ENCODE results near the gene SLC38A8. TPM values are rescaled to one million over a fixed set of nuclear protein-coding genes. Genes with fewer than 3 reads are reported as not detected.

The SLC38A8 gene
- not detected for total RNA-seq

GRCh38 chr16:84042308-84042878 lies at the start of gene SLC38A8:
SLC38A8 (minus strand) TSS chr16:84042795; CDS start chr16:84042157, 638 bp downstream.
- peaks cover 7% of the 10 kb centered on the region for H3K4me1 Mint-ChIP-seq

GRCh38 chr16:84091460-84091859 lies 48.9 kb upstream of the SLC38A8 start:
- Mint-ChIP-seq H3K27ac (no peak overlapping the region), H3K36me3 (ENCODE audit: low read depth) (peaks cover 99% of the 10 kb centered on the region), H3K4me3 (no peak overlapping the region), H3K27me3 (no peaks in the 10 kb centered on the region), H3K9me3 (no peaks in the 10 kb centered on the region), H3K4me1 (peaks cover 19% of the 10 kb centered on the region)
- ATAC-seq (replicated peaks), result no peak

More at GRCh38 chr16:84042308-84042878, at the start of gene SLC38A8:
- Mint-ChIP-seq H3K9me3 (no peaks in the 10 kb centered on the region), H3K36me3 (ENCODE audit: low read depth) (no peaks in the 10 kb centered on the region), H3K4me3 (no peak within 1 kb of the TSS), H3K27ac (no peak within 1 kb of the TSS), H3K27me3 (no peaks in the 10 kb centered on the region)
- ATAC-seq (replicated peaks), result no peak

DNA sequence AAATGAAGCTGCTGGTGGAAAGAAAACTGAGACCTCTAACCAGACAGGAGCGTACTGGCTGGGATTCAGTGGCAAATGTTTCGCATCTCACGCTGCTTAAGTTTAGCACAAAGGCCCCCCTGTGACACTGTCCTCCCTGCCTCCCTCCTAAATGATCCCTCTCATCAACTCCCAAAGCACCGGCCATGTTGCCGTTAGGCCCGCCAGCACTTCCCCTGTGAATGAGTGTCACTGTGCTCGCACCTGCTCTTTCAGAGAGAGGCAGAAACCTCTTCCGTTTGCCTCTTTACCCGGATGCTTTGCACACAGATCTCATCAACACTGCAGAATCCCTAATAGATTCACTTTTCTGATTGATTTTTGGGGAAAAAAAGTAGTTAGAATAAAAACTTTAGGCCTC lies 47.6 kb upstream of the SLC38A8 start:
- H3K27me3 Mint-ChIP-seq, result no peaks in the 10 kb centered on the region
- ATAC-seq (replicated peaks), result no peak
- H3K27ac Mint-ChIP-seq, result no peak overlapping the region
- H3K4me1 Mint-ChIP-seq, result peaks cover 25% of the 10 kb centered on the region
- no peaks in the 10 kb centered on the region for H3K9me3 Mint-ChIP-seq
- H3K36me3 Mint-ChIP-seq (ENCODE audit: low read depth), result peaks cover 95% of the 10 kb centered on the region
- no peak overlapping the region for H3K4me3 Mint-ChIP-seq

GRCh38 chr16:84088695-84089395 lies 46.2 kb upstream of the SLC38A8 start:
- H3K27ac Mint-ChIP-seq, result peak overlapping the region; percentile 77
- peak; percentile 76 for ATAC-seq (replicated peaks)
- peaks cover 95% of the 10 kb centered on the region for H3K36me3 Mint-ChIP-seq (ENCODE audit: low read depth)
- peak overlapping the region; percentile 38 for H3K4me3 Mint-ChIP-seq
- H3K9me3 Mint-ChIP-seq, result no peaks in the 10 kb centered on the region
- H3K27me3 Mint-ChIP-seq, result no peaks in the 10 kb centered on the region
- peaks cover 29% of the 10 kb centered on the region for H3K4me1 Mint-ChIP-seq

- peaks cover 92% of the 10 kb centered on the region for H3K36me3 Mint-ChIP-seq (ENCODE audit: low read depth)
- no peak overlapping the region for H3K4me3 Mint-ChIP-seq
- H3K4me1 Mint-ChIP-seq, result peaks cover 29% of the 10 kb centered on the region
- H3K27me3 Mint-ChIP-seq, result no peaks in the 10 kb centered on the region
- H3K27ac Mint-ChIP-seq, result peak overlapping the region; percentile 1
- peak; percentile 56 for ATAC-seq (replicated peaks)
- H3K9me3 Mint-ChIP-seq, result no peaks in the 10 kb centered on the region
Measured at GRCh38 chr16:84087466-84088151, 45.0 kb upstream of the SLC38A8 start.

DNA sequence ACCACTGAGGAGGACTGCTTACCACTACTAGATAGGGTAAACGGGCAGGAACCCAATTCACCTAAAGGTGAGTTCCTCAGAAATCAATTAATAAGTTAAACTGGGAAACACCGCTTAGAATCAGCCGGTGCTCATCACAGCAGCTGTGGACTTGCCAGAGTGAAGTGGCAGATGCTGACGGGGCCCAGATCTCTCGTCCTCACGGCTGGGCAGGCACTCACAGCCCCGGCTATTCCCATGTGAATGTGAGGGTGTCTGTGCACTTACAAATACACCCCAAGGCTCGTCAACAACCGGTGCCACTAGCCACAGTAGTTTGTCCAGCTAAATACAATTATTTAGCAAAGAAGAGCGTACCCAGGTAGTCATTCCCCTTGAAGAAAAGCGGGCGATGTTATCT lies 44.4 kb upstream of the SLC38A8 start:
- H3K27ac Mint-ChIP-seq, result no peak overlapping the region
- H3K9me3 Mint-ChIP-seq, result no peaks in the 10 kb centered on the region
- H3K4me3 Mint-ChIP-seq, result no peak overlapping the region
- peaks cover 29% of the 10 kb centered on the region for H3K4me1 Mint-ChIP-seq
- no peaks in the 10 kb centered on the region for H3K27me3 Mint-ChIP-seq
- no peak for ATAC-seq (replicated peaks)
- H3K36me3 Mint-ChIP-seq (ENCODE audit: low read depth), result peaks cover 92% of the 10 kb centered on the region

- ATAC-seq (replicated peaks), result no peak
Measured at GRCh38 chr16:84086341-84086740, 43.7 kb upstream of the SLC38A8 start.

GRCh38 chr16:84085773-84086172 lies 43.2 kb upstream of the SLC38A8 start:
- Mint-ChIP-seq H3K4me3 (peak overlapping the region; percentile 30), H3K36me3 (ENCODE audit: low read depth) (peaks cover 92% of the 10 kb centered on the region), H3K9me3 (no peaks in the 10 kb centered on the region), H3K4me1 (peaks cover 29% of the 10 kb centered on the region), H3K27ac (peak overlapping the region; percentile 33), H3K27me3 (no peaks in the 10 kb centered on the region)
- ATAC-seq (replicated peaks), result no peak

More at GRCh38 chr16:84086341-84086740, 43.7 kb upstream of the SLC38A8 start:
- Mint-ChIP-seq H3K4me1 (peaks cover 29% of the 10 kb centered on the region), H3K36me3 (ENCODE audit: low read depth) (peaks cover 92% of the 10 kb centered on the region), H3K27me3 (no peaks in the 10 kb centered on the region), H3K27ac (peak overlapping the region; percentile 33), H3K4me3 (peak overlapping the region; percentile 30), H3K9me3 (no peaks in the 10 kb centered on the region)

DNA sequence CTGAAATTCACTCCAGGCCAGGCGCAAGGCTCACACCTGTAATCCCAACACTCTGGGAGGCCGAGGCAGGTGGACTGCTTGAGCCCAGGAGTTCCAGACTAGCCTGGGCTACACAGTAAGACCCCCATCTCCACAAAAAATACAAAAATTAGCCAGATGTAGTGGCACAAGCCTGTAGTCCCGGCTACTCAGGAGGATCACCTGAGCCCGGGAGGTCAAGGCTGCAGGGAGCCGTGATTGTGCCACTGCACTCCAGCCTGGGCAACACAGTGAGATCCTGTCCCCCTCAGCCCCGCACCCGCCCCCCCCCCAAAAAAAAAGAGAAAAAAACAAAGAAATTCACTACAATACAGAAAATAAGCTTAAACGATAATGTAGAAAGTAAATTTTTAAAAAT lies 42.7 kb upstream of the SLC38A8 start:
- peaks cover 29% of the 10 kb centered on the region for H3K4me1 Mint-ChIP-seq
- no peaks in the 10 kb centered on the region for H3K9me3 Mint-ChIP-seq
- H3K36me3 Mint-ChIP-seq (ENCODE audit: low read depth), result peaks cover 92% of the 10 kb centered on the region
- ATAC-seq (replicated peaks), result no peak
- H3K27me3 Mint-ChIP-seq, result no peaks in the 10 kb centered on the region
- H3K4me3 Mint-ChIP-seq, result no peak overlapping the region
- no peak overlapping the region for H3K27ac Mint-ChIP-seq

- Mint-ChIP-seq H3K27me3 (no peaks in the 10 kb centered on the region), H3K27ac (no peak overlapping the region), H3K9me3 (no peaks in the 10 kb centered on the region), H3K4me1 (peaks cover 29% of the 10 kb centered on the region), H3K36me3 (ENCODE audit: low read depth) (peaks cover 92% of the 10 kb centered on the region), H3K4me3 (no peak overlapping the region)
- ATAC-seq (replicated peaks), result peak; percentile 84
Measured at GRCh38 chr16:84084570-84085270, 42.1 kb upstream of the SLC38A8 start.

DNA sequence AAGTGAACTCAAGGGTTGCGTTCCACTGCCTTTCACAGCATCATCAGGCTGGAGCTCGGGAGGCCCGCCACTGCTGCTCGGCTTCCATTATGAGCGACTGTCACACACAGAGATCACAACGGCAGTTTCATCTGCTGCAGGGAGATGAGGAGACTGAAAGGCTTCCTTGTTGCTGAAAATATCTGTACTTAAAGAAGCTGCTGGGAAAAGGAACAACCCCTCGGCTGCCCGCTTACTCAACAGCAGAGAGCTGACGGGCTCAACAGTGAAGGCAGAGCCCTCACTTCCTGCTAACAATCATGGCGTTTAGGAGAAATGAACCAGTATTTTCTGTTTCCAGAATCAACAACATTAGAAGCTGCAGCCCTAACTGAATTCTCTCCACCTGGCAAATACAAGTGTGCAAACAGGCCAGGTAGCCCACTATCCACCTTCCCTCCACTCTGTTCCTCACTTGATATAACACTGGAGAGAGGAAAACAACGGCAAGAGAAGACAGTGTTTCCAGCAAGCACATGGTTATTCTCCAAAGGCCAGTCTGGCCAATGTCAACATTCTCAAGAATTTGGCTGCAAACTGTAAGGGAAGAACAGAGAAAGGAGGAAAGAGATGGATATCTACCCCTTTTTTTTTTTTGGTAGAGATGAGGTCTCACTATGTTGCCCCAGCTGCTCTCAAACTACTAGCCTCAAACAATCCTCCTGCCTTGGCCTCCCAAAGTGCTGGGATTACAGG lies 40.4 kb upstream of the SLC38A8 start:
- no peak overlapping the region for H3K4me3 Mint-ChIP-seq
- no peaks in the 10 kb centered on the region for H3K27me3 Mint-ChIP-seq

GRCh38 chr16:84082110-84082509 lies 39.5 kb upstream of the SLC38A8 start:
- ATAC-seq (replicated peaks), result no peak
- no peaks in the 10 kb centered on the region for H3K27me3 Mint-ChIP-seq
- H3K27ac Mint-ChIP-seq, result no peak overlapping the region
- H3K9me3 Mint-ChIP-seq, result no peaks in the 10 kb centered on the region
- H3K4me1 Mint-ChIP-seq, result peaks cover 14% of the 10 kb centered on the region
- H3K4me3 Mint-ChIP-seq, result no peak overlapping the region
- peaks cover 93% of the 10 kb centered on the region for H3K36me3 Mint-ChIP-seq (ENCODE audit: low read depth)

More for the DNA sequence above, 40.4 kb upstream of the SLC38A8 start:
- Mint-ChIP-seq H3K27ac (no peak overlapping the region), H3K4me1 (peaks cover 15% of the 10 kb centered on the region), H3K9me3 (no peaks in the 10 kb centered on the region), H3K36me3 (ENCODE audit: low read depth) (peaks cover 93% of the 10 kb centered on the region)
- ATAC-seq (replicated peaks), result no peak

GRCh38 chr16:84081446-84081989 lies 38.9 kb upstream of the SLC38A8 start:
- H3K9me3 Mint-ChIP-seq, result no peaks in the 10 kb centered on the region
- peak overlapping the region; percentile 59 for H3K27ac Mint-ChIP-seq
- no peaks in the 10 kb centered on the region for H3K27me3 Mint-ChIP-seq
- H3K36me3 Mint-ChIP-seq (ENCODE audit: low read depth), result peaks cover 93% of the 10 kb centered on the region
- peaks cover 14% of the 10 kb centered on the region for H3K4me1 Mint-ChIP-seq
- ATAC-seq (replicated peaks), result no peak
- no peak overlapping the region for H3K4me3 Mint-ChIP-seq

DNA sequence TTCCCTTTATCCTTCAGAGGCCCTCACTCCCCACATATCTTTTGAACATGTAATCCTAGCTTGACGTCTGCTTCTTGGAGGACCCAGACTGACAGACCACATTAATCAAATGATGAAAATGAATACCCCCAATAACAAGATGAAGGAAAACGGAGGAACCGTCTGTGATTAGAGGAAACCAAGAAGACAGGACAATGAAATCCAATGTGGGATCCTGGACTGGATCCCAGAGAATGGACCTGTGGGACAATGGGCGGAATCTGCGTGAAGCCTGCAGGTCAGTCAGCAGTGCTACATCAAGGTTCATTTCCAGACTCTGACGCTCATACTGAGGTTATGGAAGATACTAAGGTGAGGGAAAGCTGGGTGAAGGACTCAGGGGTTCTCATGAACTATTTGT lies 38.2 kb upstream of the SLC38A8 start:
- Mint-ChIP-seq H3K4me1 (peaks cover 8% of the 10 kb centered on the region), H3K36me3 (ENCODE audit: low read depth) (peaks cover 93% of the 10 kb centered on the region), H3K27ac (peak overlapping the region; percentile 59), H3K9me3 (no peaks in the 10 kb centered on the region), H3K27me3 (no peaks in the 10 kb centered on the region), H3K4me3 (no peak overlapping the region)
- ATAC-seq (replicated peaks), result no peak
